GM21447 (cell line): ENCODE data around the gene DEFB113.
A peak's percentile ranks its signal among the peaks of the same experiment; 100 is the strongest.
"Not testable (repeated sequence)": the region's sequence is repeated elsewhere in the genome, so short reads cannot be mapped to it uniquely, and the experiment has no call there.

Experiments
- ATAC-seq: cut with Tn5 transposase; IDR thresholded peaks from one replicate; pipeline ENCODE4 v1.9.1; 2021; ENCODE audit not compliant: unreplicated experiment

Gene DEFB113, protein sequence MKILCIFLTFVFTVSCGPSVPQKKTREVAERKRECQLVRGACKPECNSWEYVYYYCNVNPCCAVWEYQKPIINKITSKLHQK

DNA sequence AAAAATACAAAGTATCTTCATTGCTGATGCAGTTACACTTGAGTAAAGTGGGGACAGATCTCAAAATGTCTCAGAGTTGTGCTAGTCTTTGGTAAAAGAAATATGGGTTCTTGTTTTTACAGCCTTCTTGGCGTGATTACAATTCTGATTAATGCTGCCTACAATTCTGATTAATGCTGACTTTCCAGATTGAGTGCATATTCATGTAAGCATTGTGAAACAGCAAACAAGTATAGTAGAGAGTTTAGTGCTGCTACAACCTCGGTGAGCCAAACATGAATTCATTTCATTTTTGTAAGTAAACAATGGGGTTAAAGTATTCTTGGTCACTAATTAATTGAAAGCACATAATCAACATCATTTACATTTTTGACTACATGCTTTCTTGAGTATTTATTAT, at the start of gene DEFB113:
Gene DEFB113, minus strand, starts transcription at position 21 of the 400 bp plus-strand sequence. Its CDS starts 0 bp downstream, at position 21.
- ATAC-seq = no peak

DNA sequence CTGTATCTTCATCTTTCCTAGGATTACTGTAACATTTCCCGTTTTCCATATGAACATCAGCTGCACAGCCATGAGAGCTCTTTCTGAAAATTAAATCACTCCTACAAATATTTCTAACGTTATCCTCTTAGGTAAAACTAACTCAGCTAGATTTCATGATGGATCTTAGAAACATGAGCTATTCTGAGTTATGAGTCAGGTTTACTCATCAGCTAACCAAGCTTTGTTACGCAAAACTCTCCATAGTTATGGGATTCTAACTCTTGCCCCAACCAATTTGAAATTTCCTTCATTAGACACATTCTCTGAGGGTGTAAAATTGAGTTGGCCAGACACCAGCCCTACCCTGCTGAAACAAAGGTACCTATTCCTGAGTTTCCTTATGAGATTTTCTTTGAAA, 38.4 kb upstream of the DEFB113 start:
- ATAC-seq = no peak

DNA sequence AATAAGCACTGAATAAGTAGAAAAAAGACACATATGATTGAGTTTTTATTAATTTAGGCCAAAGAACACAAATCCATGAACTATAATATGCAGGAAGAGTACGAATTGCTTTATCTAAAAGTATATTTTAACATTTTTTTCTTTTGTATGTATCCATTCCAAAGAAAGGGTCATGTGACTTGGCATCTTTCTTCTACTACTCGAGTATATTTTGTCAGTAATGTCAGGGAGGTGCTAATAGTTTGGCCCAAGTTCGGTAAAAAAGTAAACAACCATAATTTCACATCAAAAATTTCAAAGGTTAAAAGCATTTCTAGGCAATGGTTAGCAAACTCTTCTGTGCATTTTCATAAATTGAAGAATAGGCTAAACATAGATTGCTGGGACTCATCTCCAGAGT, 33.7 kb upstream of the DEFB113 start:
- ATAC-seq = no peak

DNA sequence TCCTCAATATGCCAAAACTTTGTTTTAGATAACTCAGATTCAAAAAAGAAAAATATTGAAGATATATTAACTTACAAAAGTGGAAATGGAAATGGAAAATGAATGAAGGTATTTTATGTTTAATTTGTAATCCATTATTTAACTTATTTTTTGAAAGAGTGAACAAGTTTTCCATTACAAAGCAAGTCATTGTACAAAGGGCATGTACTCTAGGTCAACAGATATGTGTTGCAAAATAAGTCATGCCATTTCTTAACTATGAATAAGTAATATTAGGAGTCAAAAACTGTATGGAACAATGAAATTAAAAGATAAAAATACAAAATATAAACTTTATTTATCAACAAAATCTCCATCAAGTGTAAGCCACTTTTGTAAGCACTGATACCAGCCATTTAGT, 25.9 kb upstream of the DEFB113 start:
- ATAC-seq = no peak

DNA sequence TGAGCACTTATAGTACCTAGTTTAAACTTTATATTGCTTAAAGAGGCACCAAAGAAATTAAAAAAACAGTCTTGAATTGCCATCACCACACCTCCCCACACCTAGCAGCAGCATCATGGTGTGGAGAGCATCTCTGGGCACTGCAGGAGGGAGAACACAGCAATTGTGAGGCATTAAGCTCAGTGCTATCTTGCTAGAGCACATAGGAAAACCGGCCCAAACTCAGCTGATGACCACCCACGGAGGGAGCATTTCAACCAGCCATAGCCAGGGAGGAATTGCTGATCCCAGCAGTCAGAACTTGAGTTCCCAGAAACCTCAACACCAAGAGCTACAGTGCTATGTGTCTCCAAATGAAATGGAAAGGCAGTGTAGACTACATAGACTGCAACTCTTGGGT, 19.5 kb upstream of the DEFB113 start:
- ATAC-seq = no peak

DNA sequence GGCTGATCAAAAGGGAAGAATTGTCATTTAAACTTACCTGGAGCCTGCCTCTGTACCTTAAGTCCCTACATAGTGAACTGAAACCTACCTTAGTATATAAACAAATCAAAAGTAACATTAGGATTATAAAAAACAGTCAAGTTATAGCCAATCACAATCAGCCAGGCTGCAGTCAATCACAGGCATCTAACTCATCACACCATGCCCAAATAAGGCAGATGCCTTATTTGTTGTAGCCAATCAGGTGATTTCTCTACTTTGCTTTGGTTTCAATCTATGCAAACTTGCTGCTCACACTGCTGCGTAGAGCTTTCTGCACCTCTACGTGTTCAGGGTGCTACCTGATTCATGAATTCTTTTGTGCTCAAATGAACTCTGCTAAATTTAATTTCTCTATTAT, 18.3 kb upstream of the DEFB113 start:
- ATAC-seq = no peak

DNA sequence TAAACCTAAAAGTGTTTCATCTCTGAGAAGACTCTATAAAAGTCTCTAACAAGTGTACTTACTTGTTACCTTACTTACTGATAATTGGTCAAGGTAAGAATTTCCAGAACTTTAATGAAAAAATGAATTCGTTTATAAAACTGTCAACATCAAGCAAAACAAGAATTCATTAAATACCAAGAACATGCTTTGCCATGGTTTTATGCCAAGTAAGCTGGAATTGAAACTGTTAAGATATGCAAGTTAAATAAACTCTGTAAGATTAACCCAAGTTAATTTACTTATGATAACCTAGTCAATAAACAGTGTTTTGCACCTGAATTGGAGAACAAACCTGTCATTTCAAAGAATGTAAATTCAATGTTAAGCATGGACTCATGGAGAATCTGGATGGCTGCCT, 17.1 kb upstream of the DEFB113 start:
- no peak for ATAC-seq

DNA sequence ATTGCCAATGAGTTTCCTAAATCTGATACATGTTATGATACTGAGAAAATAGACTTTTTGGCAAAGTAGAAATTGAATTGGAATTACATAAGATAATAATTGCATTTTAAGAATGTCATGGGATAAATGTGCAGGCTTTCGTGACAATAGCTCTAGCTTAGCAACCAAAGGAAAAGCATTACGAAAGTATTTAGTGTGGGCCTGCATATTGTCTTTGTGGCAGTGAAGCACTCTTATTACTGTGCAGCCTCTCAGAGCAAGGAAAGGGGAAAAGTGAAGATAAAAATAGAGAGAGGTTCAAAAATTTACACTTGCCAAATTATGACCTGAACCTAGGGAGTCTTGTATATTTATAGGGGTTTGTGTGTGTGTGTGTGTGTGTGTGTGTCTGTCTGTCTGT, 12.6 kb upstream of the DEFB113 start:
- no peak for ATAC-seq

DNA sequence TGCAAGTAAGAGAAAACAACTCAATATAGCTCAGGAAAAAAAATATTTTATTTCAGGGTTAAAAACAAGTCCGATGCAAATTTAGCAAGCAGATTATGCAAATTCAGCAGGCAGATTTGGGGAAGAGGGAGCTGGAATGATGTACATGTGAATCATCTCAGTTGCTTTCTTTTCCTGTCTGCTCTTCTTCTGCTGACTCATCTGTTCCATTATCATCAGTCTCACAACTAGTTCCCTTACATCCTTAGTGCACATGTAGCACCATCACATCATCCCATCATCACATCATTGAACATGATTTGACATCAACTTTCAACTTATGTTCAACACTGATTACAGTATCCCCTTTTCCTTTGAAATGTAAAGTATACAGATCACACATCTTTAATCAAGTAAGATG, 11.5 kb upstream of the DEFB113 start:
- peak; percentile 48 for ATAC-seq

DNA sequence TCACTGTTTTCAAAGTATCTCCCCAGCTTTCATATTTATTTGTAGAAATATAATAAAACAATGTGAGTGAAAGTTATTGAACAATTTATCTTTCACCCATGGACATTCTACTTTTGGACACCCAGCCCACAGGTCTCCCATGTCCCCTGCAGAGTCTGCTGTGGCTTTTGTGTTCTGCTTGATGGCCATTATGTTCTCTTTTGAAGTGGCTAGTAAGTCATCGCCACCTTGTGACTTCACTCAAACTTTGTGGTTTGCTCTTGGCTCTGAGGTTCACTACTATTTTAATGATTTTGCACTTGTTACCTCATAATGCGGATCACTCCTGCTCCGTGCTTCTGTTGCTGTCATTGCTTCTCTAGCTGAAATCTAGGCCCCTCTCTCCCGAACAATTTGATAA, 10.2 kb upstream of the DEFB113 start:
- ATAC-seq = no peak

DNA sequence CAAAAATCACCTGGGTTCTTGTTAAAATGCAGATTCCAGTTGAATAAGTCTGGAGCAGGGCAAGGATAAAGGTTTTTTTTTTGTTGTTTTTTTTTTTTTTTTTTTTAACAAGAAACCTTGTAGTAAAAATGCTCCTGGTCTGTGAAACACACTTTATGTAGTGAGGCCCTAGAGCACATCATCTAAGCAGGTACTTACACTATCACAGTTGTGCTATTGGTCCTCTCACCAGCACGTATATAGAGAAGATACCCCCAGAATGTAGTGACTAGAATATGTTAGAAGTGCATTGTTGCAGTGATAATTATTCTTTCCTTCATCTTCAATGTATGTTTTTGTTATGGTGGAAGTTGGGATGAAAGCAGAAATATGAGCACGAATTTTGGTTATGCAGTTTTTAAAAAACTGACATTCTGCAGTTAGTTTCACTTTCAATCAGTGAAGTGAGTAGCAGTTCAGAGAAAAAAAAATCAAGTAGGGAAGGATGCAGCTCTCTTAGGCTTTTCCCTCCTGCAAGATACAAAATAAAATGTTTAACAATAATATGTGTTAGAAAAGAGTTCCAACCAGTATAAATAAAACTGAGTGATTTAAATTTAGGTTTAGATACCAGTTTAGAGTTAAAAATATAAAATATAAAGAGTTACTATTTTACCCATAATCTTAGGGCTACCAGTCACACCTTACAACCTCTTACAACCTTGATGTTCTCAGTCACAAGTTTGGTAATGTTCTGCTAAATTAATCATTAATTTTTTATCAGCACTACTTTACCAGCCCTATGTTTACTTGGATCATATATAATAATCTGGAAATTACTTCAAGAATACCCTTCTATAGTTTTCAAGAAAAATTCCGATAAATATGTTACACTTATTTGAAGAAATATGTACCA, 9.2 kb upstream of the DEFB113 start:
- ATAC-seq = peak; percentile 54

DNA sequence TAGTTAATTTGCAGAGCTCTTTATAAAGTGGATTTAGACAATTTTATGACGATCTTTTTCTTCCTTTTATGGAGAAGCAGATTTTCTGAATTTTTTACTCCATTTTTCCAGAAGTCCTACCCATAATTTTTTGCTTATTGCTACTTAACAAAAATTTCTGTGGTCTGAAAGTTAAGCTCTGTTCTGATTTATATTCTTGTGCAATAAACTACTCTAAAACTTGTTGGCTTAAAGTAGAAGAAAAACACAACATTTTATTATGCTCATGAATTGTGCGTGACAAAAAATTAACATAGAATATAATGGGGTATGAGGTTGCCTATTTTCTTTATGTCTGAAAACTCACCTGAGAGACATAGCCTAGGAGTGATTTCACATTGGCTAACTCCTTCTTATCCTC, 2.6 kb downstream of the DEFB113 start:
- ATAC-seq = no peak

DNA sequence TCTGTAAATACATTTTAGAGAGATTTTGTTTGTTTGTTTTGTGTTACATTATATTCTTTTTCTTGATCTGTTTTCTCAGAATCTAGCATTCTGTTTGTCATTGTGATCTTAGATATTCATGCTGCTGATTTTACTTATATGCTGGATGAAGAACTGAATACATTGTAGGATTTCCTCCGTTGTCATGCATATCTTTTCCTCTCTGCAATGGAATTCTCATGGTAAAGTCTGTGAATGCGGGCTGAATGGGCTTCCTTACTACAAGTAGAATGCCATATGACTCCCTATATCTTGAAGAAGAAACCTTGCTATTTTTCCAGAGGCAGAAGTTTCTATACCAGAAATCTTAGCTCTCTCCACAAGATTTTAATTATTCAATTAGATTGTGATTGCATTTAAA, 3.1 kb downstream of the DEFB113 start:
- ATAC-seq = no peak

DNA sequence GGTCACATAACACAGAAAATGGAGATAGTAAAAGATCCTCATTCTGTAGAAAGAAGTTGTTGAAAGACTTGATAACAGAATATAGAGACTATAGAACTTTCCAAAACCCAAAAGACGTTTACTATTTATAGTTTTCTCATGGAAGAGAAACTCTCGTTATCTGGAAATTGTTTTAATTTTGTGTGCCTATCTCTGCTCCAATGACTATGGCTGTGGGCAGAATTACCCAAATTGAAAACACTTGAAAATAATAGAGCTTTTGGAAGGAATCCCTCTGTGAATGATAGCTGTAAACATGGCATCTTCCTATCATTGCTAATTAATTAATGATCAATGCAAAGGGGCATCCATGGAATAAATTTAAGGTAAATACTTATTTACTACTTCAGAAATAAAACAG, 5.4 kb downstream of the DEFB113 start, which contains the start of gene DEFB114:
Gene DEFB114, minus strand, starts transcription at position 101 of the 400 bp plus-strand sequence. Its CDS starts 59 bp downstream, at position 42.
- ATAC-seq = no peak

DNA sequence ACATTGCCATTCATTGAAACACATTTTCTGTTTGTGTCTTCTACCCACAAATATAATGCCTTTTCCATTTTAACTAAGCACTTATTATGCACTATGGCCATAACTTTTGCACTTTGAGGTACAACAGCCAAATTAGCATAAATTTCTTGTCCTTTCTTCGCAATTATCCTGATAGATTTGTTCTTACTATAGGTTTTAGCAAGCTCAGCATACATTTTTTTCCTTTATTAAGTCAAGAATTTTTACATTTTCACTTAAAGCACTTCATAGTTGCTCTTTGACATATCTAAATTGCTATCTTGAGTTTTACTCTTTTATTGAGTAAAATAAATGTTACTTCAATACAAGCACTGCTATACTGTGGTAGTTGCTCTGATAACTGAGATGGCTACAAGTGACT, 11.2 kb downstream of the DEFB113 start:
- ATAC-seq = no peak

DNA sequence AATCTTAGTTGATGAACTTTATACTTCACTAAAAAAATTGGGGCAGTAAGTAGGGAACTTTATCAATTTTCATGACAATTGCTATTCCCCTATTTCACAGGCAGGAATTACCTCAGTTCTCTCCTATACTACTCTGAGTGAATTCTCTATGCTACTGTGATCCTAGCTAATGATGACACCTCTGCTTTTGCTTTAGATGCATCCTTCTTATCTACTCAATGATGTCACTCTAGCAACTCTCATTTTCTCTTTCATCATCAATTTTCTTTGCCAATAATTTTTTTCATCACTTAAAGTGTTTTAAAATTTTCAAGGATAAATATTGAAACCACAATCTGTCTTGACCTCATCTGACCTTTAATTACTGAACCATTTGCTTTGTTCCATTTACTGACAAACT, 13.6 kb downstream of the DEFB113 start:
- ATAC-seq = no peak

DNA sequence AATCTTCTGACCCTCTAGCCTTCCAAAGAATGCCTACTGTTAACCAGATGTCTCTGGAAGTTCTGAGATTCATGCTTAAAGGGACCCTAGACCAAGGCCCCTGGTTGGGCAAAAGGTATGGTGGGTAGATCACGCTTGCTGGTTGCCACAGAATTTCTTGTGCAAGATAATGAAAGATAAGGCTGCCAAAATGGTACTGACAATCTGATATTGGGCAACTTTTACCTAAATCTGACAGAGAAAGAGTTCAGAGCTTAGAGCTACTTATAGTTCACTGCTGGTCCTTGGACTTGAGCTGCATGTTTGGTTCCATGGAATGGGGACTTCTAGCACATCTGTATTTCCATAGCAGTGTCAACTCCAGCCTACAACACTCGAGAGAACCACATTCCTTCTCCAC, 17.5 kb downstream of the DEFB113 start:
- ATAC-seq = no peak

DNA sequence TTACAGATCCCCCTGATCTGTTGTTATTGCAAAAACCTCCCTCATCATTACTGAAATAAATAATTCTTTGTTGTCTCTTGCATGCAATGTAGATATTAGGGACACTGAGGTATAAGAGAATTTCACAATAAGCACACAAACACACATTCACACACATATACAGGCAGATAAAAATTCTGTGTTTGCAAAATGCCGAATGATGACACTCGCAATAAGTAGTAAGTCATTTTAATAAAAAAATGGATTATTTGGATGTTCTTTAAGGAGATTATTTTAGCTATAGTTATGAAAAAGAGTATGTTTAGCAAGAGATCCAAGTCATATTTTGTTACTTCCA, 19.0 kb downstream of the DEFB113 start:
- ATAC-seq = no peak

DNA sequence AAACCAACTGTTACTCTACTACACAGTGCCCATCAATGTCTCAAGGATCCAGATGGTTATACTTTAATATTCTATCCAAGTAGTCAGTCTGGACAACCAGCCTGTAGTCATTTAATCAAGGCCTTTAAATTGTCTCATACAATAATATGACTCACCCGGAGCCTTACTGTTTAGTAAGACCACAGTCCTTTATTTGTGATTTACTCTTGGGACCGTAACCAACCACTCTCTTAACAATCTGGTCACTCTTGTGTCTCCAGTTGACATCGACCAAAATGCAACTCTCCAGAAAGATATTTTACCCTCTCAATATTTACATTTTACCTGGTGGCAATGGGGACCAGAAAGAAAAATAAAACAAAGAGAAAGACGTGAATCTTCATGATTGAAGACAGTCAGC, 20.4 kb downstream of the DEFB113 start:
- no peak for ATAC-seq

DNA sequence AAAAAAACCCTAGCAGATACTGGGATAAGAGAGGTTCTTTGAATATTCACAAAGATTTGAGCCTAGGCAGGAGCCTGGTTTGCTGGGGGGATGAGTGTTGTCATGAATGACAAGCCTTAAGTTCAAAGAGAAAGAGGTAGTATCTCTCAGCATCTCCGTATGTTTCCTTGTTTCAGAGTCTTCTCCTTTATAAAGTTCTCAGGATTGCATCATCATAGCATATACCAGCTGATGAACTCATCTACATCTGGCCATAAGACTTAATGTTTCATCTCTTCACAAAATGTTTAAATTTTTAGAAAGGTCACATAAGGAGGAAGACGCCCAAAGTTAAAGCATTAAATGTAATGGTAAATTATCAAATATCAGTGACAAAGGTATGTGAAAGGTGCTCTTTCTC, 22.6 kb downstream of the DEFB113 start:
- no peak for ATAC-seq

DNA sequence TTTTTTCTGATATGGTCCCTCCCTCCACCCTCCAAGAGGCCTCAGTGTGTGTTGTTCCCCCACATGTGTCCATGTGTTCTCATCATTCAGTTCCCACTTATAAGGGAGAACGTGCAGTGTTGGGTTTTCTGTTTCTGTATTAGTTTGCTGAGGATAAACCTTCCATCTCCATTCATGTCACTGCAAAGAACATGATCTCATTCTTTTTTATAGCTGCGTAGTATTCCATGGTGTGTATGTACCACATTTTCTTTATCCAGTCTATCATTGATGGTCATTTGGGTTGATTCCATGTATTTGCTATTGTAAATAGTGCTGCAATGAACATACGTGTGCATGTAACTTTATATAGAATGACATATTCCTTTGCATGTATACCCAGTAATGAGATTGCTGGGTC, 25.4 kb downstream of the DEFB113 start:
- not testable (repeated sequence) for ATAC-seq

DNA sequence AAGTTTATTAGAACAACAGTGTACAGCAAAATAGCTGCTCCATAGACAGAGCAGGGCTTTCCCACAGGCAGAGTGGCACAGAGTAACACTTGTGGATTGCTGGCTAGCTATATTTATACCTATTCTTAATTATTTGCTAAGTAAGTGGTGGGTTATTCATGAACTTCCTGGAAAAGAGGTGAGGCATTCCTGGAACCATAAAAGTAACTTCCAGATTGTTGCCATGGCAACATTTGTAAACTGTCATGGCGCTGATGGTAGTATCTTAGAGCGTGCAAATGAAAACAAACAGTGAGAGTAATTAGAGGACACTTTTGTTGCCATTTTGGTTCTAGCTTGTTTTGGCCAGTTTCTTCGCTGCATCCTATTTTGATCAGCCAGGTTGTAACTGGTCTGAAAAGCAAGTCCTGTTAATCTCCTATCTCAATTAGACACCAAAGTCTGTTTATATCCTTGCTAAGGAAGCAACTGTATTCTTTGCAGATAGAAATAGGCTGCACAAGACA, 29.4 kb downstream of the DEFB113 start:
- no peak for ATAC-seq

DNA sequence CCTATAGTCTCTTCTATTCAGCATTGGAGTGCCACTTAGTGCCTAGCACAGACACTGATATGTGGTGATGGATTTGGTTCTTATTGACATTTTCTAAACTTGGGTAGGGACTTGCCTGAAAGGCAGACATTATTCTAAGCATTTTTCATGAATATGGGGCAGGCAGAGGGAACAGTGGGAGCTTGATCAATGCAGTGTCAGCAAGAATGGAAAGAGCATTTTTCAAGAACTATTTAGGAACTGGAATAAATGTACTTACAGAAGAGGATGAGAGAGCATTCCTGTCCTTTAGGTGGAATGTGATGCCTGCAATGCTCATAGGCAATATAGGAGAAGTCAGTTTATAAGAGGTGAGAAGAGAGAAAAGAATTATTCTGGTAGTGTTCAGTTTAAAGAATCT, 31.6 kb downstream of the DEFB113 start:
- ATAC-seq = no peak
